ENCODE measurements around the gene ALG12.

Gene ALG12

GRCh38 chr22:49951986-49952896 is 34.0 kb upstream of the ALG12 start:
- DNase-seq (ENCODE audit: low read depth) = peak; percentile 65
- no peak overlapping the region for H3K4me3 ChIP-seq (ENCODE audit: low read length)
- no peak for TF ChIP-seq CTCF (conservative IDR thresholded peaks at IDR 0.05; ENCODE audit: low read depth, low read length)

- H3K4me3 ChIP-seq (ENCODE audit: low read length) = no peak overlapping the region
- DNase-seq (ENCODE audit: low read depth) = no peak
- TF ChIP-seq CTCF (conservative IDR thresholded peaks at IDR 0.05; ENCODE audit: low read depth, low read length) = no peak
Observed at GRCh38 chr22:49951678-49951985, 33.4 kb upstream of the ALG12 start.

- H3K4me3 ChIP-seq (ENCODE audit: low read length) = no peak overlapping the region
- no peak for DNase-seq (ENCODE audit: low read depth)
- TF ChIP-seq CTCF (conservative IDR thresholded peaks at IDR 0.05; ENCODE audit: low read depth, low read length) = no peak
Observed at GRCh38 chr22:49951000-49951677, 32.9 kb upstream of the ALG12 start.

- H3K4me3 ChIP-seq (ENCODE audit: low read length) = no peak overlapping the region
- DNase-seq (ENCODE audit: low read depth) = no peak
- TF ChIP-seq CTCF (conservative IDR thresholded peaks at IDR 0.05; ENCODE audit: low read depth, low read length) = no peak
Observed at GRCh38 chr22:49950396-49950994, 32.3 kb upstream of the ALG12 start.

GRCh38 chr22:49949914-49950292 is 31.7 kb upstream of the ALG12 start:
- H3K4me3 ChIP-seq (ENCODE audit: low read length) = no peak overlapping the region
- TF ChIP-seq CTCF (conservative IDR thresholded peaks at IDR 0.05; ENCODE audit: low read depth, low read length) = no peak
- DNase-seq (ENCODE audit: low read depth) = no peak

- no peak for DNase-seq (ENCODE audit: low read depth)
- TF ChIP-seq CTCF (conservative IDR thresholded peaks at IDR 0.05; ENCODE audit: low read depth, low read length) = no peak
- H3K4me3 ChIP-seq (ENCODE audit: low read length) = no peak overlapping the region
Observed at GRCh38 chr22:49948958-49949913, 31.0 kb upstream of the ALG12 start.
